Panc1 (cell line): ENCODE results near the gene ORMDL2.

Experiments used
- CTCF ChIP-seq: fragments of 450-650 bp; IDR thresholded peaks from 2 replicates; pipeline ENCODE4 v1.5.1; 2017; ENCODE audit warnings: mild to moderate bottlenecking
- POLR2AphosphoS5 ChIP-seq: IDR thresholded peaks from 2 replicates; pipeline ENCODE4 v1.6.1; 2012; ENCODE audit warnings: mild to moderate bottlenecking, low read depth, low read length, moderate library complexity
- TCF7L2 ChIP-seq: IDR thresholded peaks from 2 replicates; pipeline ENCODE4 v1.6.1; 2011; ENCODE audit warnings: mild to moderate bottlenecking, low read depth, low read length, inconsistent platforms
- TF ChIP-seq, protein P1 (sequence below), 2 experiments: IDR thresholded peaks; 2 replicates each; pipeline ENCODE4 v1.6.1; 2011 to 2012; ENCODE audit warnings: low read depth in 2 of 2, control low read depth in 1 of 2, low read length in 1 of 2, mild to moderate bottlenecking in 1 of 2, moderate library complexity in 1 of 2; ENCODE audit not compliant: insufficient read depth in 1 of 2

GRCh38 chr12:55850893-55851292, 33.1 kb downstream of the ORMDL2 start:
- TF ChIP-seq CTCF (no peak), POLR2AphosphoS5 (no peak), TCF7L2 (no peak)
- TF ChIP-seq, protein P1, sequence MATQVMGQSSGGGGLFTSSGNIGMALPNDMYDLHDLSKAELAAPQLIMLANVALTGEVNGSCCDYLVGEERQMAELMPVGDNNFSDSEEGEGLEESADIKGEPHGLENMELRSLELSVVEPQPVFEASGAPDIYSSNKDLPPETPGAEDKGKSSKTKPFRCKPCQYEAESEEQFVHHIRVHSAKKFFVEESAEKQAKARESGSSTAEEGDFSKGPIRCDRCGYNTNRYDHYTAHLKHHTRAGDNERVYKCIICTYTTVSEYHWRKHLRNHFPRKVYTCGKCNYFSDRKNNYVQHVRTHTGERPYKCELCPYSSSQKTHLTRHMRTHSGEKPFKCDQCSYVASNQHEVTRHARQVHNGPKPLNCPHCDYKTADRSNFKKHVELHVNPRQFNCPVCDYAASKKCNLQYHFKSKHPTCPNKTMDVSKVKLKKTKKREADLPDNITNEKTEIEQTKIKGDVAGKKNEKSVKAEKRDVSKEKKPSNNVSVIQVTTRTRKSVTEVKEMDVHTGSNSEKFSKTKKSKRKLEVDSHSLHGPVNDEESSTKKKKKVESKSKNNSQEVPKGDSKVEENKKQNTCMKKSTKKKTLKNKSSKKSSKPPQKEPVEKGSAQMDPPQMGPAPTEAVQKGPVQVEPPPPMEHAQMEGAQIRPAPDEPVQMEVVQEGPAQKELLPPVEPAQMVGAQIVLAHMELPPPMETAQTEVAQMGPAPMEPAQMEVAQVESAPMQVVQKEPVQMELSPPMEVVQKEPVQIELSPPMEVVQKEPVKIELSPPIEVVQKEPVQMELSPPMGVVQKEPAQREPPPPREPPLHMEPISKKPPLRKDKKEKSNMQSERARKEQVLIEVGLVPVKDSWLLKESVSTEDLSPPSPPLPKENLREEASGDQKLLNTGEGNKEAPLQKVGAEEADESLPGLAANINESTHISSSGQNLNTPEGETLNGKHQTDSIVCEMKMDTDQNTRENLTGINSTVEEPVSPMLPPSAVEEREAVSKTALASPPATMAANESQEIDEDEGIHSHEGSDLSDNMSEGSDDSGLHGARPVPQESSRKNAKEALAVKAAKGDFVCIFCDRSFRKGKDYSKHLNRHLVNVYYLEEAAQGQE (IDR thresholded peaks at IDR 0.05; ENCODE audit: insufficient read depth in 1 of 2, low read depth in 2 of 2, low read length in 1 of 2): no peak
